Epithelial cell of esophagus (primary cell): ENCODE results near the gene APOBEC3H.

Source experiments
- DNase-seq: peaks from one replicate; pipeline ENCODE4 v3.0.0; 2010; ENCODE audit warnings: low read depth
- H3K4me3 ChIP-seq: 2 replicates; pipeline ENCODE4 v1.5.1; 2011; ENCODE audit warnings: mild to moderate bottlenecking, low read length, control low read depth
- TF ChIP-seq, protein P1 (sequence below): IDR thresholded peaks from 2 replicates; pipeline ENCODE4 v1.5.1; 2011; ENCODE audit warnings: low read depth, mild to moderate bottlenecking, low read length, control low read depth, inconsistent platforms; ENCODE audit not compliant: insufficient read depth; ENCODE audit errors: missing control alignments

The APOBEC3H gene

DNA sequence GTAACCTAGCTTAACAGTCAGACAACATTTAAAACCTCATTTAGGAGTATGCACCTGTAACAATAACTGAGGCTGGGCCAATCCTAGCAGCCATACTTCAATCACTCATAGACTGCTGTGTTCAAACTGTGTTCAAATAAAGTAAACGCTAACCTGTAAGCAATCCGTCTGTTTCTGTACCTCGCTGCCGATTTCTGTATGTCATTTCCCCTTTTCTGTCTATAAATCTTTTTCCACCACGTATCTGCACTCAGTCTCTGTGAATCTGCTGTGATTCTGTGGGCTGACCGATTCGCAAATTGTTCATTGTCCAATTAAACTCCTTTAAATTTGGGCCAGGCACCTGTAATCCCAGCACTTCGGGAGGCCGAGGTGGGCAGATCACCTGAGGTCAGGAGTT lies 12.3 kb downstream of the APOBEC3H start:
- H3K4me3 ChIP-seq = no peak overlapping the region
- TF ChIP-seq, protein P1, sequence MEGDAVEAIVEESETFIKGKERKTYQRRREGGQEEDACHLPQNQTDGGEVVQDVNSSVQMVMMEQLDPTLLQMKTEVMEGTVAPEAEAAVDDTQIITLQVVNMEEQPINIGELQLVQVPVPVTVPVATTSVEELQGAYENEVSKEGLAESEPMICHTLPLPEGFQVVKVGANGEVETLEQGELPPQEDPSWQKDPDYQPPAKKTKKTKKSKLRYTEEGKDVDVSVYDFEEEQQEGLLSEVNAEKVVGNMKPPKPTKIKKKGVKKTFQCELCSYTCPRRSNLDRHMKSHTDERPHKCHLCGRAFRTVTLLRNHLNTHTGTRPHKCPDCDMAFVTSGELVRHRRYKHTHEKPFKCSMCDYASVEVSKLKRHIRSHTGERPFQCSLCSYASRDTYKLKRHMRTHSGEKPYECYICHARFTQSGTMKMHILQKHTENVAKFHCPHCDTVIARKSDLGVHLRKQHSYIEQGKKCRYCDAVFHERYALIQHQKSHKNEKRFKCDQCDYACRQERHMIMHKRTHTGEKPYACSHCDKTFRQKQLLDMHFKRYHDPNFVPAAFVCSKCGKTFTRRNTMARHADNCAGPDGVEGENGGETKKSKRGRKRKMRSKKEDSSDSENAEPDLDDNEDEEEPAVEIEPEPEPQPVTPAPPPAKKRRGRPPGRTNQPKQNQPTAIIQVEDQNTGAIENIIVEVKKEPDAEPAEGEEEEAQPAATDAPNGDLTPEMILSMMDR = no peak
- no peak for DNase-seq

DNA sequence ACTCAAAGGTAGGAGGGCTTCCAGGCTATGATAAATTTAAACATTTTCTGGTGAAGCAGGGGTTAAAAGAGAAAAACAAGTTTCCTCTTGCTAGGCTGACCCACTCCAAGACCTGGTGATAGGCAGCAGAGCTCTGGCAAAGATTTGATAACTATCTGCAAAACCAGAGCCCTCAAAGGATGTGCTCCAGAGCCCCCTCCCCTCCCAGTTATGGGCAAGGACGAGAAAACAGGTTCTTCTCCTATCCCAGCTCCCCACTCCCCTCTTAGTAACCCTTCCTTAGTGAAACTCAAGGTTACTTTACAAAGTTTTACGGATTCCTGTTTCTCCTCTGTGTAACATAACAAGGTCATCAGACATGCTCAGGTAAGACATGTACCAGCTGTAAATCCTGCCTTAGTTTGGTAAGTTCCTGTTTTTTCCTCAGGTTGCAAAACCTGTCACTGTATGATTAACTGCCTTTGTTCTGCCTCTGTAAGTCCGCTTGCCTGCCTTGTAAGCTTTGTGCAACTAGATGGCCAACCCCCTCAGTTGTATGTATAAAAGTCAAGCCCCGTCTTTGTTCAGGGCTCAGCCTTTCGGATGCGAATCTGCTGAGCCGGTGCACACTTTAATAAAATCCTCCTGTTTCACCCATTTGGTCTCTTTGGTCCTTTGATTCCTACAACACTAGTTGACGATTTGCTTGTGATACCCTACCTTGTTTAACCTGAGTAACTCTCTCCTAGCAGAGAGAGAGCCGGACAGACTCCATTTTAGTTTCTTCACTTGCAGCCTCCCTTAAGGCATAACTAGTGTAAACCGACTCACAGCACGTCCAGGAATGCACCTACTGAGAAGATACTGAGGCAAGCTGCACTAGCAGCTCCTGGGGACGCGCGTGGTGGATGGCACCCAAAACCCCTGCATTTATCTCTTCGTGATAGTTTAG lies 13.9 kb downstream of the APOBEC3H start:
- TF ChIP-seq, protein P1 = no peak
- H3K4me3 ChIP-seq = no peak overlapping the region
- DNase-seq = peak; percentile 91

DNA sequence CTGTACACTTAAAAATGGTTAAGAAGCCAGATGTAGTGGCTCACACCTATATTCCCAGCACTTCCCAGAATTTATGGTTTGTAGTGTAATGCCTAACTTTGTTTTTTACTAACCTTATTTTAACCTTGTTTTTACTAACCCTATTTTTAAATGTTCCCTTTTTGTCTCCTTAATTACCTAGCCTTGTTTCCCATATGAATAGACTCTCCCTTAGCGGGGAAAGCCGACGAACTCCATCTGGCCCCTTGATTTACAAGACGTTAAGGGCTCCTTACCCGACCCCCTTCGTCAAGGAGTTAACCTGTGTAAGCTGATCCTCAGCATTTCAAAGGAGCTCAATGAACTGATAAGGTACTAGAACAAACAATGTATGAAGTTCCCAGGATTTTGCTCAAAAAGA lies 17.1 kb downstream of the APOBEC3H start:
- H3K4me3 ChIP-seq = no peak overlapping the region
- no peak for DNase-seq
- TF ChIP-seq, protein P1 = no peak

DNA sequence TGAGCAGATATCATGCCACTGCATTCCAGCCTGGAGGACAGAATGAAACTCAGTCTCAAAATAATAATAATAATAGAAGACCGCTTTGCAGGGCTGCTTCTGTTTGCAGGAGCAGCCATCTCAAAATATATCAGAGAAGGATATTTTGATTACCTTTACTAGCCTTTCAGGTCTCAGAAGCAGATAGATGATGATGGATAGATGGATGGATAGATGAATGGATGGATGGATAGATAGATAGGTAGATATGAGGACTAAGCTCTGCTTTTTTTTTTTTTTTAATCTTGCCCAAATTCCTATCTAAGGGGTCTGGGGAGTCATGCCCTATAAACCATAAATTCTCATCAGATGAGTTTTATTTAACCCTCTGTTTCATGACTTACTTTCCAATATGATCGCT lies 18.5 kb downstream of the APOBEC3H start:
- DNase-seq = no peak
- TF ChIP-seq, protein P1 = no peak
- H3K4me3 ChIP-seq = no peak overlapping the region

DNA sequence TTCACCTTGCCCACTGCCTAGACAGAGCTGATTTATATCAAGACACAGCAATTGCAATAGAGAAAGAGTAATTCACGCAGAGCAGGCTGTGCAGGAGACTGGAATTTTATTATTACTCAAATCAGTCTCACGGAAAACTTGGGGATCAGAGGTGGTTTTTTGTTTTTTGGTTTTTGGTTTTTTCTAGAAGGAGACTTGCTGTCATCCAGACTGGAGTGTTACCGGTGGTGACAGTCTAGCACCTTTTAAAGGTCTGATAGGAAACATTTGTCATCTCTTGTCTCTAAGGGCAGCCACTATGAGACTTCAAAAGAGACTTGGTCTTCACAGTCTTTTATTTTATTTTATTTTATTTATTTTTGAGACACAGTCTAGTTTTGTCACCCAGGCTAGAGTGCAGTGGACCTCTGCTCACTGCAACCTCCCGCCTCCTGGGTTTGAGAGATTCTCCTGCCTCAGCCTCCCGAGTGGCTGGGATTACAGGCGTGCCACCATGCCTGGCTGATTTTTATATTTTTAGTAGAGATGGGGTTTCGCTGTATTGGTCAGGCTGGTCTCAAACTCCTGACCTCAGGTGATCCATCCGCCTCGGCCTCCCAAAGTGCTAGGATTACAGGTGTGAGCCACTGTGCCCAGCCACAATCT lies 19.1 kb downstream of the APOBEC3H start:
- TF ChIP-seq, protein P1 = no peak

DNA sequence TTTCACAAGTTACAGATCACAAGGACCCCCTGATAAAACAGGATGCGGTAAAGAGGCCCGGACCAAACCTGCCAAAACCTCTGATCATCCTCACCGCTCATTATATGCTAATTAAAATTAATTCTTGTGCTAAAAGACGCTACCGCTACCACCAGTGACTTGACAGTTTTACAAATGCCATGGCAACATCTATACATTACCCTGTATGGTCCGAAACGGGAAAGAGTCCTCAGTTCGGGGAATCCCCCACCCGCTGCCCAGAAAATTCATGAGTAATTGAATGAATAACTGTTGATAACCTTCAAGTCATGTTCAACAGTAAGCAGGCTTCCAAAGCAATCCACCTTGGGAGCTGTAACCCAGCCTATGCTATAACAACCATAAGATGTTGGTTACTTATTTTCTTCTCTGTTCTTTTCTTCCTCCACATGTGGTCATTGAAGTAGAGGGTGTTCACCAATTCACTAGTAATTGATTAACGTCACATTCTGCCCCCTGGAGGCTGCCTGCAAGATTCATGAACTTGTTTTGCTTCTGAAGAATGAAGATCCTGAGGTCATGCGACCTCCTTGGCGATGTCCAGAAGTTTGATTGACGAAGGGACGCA lies 20.6 kb downstream of the APOBEC3H start:
- DNase-seq = peak; percentile 63
- TF ChIP-seq, protein P1 = peak; percentile 61
- no peak overlapping the region for H3K4me3 ChIP-seq

More for the DNA sequence above, 19.1 kb downstream of the APOBEC3H start:
- DNase-seq = no peak
- no peak overlapping the region for H3K4me3 ChIP-seq
